Measurements from ENCODE around the gene ZKSCAN5.

The ZKSCAN5 gene

GRCh38 chr7:99504603-99505323 is at the start of gene ZKSCAN5:
TSS of gene ZKSCAN5 (plus strand) at chr7:99504662. CDS start at chr7:99506045, 1,383 bp downstream.
- peak; percentile 95 for DNase-seq

- DNase-seq: no peak
These were observed 48.6 kb upstream of the ZKSCAN5 start for GRCh38 chr7:99455874-99456273.

DNA sequence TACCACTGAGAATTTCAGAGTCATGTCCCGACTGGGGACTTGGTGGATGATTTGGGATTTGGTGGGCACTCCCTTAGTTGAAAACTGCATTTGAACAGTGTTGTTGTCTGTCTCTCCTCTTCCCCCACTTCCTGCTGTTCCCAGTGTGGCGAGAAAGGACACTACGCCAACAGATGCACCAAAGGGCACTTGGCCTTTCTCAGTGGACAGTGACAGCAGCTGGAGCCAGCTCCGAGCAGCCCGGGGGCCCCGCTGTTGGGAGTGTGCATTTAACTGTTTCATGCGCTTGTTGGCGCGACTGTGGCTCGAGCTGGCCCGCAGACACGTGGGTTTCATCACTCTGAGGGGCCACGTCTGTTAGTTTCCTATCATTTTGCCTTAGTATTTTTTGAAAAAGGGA is 48.2 kb upstream of the ZKSCAN5 start:
- no peak for DNase-seq

- no peak for DNase-seq
These were observed 47.3 kb upstream of the ZKSCAN5 start for GRCh38 chr7:99457050-99457649.

GRCh38 chr7:99457650-99458493 is 46.6 kb upstream of the ZKSCAN5 start:
- DNase-seq: no peak

DNA sequence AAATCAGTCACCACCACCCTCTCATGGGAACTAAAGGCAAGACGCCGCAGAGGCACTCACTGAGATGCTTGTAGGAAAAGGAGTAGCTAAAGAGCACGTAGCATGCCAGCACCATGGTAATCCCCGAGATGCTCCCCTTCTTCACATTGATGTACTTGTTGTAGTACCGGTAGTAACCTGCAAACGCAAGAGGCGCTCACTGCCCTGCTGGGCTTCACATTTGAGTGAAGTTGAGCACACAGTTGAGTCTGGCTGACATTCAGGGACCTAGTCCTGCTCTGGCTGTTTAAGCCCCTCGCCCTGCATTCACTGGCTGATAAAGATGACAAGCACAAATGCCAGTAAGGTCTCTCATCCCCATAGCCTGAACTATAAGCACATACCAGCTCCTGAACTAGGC is 45.4 kb upstream of the ZKSCAN5 start:
- no peak for DNase-seq

GRCh38 chr7:99460651-99461050 is 43.8 kb upstream of the ZKSCAN5 start:
- DNase-seq: no peak

DNA sequence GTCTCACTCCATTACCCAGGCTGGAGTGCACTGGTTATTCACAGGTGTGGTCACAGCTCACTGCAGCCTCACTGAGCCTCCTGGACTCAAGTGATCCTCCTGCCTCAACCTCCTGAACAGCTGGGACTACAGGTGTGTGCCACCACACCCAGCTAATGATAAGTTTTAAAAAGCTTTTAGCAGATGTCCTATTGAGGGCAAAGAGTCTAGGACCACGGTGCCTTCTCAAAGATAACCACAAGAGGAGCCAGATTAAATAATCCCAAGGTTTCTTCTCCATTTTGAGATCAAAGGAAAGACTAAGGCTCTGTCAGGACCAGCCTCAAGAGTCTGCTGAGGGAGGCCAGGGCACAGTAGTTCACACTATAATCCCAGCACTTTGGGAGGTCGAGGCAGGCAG is 43.2 kb upstream of the ZKSCAN5 start:
- DNase-seq: no peak

- DNase-seq: no peak
These were observed 39.1 kb upstream of the ZKSCAN5 start for GRCh38 chr7:99465421-99465768.

- no peak for DNase-seq
These were observed 36.0 kb upstream of the ZKSCAN5 start for GRCh38 chr7:99468336-99468918.

- DNase-seq: no peak
These were observed 34.9 kb upstream of the ZKSCAN5 start for GRCh38 chr7:99469381-99470065.

DNA sequence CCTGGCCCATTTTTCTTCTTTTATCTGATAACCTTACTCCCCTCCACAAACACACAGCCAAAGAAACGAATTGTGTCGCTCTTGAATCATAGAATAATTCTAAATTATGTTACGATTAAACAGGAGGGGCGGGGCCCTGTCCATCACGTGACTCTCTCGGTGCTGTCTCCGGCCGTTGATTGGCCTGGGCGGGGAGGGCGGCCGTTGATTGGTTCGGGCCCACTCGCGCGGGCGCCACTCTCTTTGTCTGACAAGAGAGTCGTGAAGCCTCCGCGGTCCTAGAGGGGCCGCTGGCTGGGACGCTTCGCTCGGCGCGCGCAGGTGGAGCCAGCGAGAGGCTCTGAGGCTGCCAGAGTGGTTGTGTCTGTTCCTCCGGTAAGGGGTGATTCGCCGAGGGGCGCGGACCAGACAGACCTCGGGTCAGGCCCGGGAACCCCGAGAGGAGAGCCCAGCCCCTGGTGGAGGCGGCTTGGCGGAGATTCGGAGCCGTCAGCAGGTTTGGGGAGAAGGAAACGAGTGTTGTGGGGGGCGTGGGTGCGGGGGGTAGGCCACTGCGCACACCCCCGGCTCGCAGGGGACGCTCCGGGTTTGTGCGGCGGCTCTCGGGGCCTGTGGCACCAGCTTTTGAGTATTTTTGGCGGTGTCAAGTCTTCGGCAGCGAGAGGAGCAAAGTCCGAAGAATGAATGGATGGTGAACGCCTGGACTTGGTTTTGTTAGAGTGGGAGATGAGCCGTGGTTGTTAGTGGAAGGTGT is 31.7 kb upstream of the ZKSCAN5 start, which contains the start of gene ZNF789:
Gene ZNF789, plus strand, starts transcription at position 330 of the 754 bp plus-strand sequence. CDS start 3,567 bp downstream, outside the sequence.
- peak; percentile 94 for DNase-seq

DNA sequence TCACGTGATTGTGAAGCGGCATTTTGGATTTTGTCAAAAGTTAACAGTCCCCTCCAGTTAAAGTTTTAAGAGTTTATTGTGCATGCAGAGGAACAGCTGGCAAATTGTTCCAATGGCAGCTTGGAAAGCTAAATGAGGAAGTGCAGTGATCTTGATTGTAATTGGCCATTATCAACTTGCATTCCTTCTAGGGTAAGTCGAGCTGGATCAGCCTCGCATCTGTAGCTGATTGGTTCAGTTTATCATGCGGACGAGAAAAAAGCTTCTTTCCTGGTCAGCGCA is 31.2 kb upstream of the ZKSCAN5 start:
- peak; percentile 18 for DNase-seq

GRCh38 chr7:99476107-99476506 is 28.4 kb upstream of the ZKSCAN5 start:
- no peak for DNase-seq

- no peak for DNase-seq
These were observed 25.7 kb upstream of the ZKSCAN5 start for GRCh38 chr7:99478464-99479440.

GRCh38 chr7:99485094-99485493 is 19.4 kb upstream of the ZKSCAN5 start:
- no peak for DNase-seq

- no peak for DNase-seq
These were observed 15.2 kb upstream of the ZKSCAN5 start for GRCh38 chr7:99489235-99489634.

DNA sequence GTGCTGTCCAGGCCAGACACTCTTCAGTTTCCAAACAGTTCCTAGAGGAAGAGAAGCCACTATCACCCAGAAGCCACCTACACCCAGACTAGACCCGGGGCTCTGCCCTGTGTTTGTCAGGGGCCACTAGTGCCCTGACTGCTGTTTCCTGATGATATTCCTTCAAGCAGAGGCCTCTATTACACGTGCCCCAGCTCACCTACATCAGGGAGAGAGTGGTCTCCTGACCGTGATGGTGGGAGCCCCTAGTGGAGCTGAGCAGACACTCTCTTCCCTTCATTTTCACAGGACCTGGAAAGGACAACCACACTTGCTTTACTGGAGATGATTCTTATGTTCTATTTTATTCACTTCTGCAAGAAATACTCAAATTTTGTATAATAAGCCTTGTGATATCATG is 13.6 kb upstream of the ZKSCAN5 start:
- DNase-seq: no peak

DNA sequence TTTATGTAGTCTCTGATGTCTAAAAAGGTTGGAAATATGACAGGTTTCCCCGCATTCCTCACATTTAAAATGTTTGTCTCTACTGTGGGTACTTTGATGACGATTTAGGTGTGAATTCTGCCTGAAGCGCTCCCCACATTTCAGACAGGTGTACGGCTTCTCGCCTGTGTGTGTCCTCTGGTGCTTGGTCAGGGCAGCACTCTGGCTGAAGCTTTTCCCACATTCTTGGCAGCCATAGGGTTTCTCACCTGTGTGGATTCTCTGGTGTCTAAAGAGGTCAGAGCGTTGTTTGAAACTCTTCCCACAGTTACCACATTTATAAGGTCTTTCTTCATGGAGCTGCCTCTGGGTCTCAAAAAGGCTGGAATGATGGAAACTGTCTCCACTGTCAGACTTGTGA is 10.6 kb upstream of the ZKSCAN5 start:
- DNase-seq: no peak

DNA sequence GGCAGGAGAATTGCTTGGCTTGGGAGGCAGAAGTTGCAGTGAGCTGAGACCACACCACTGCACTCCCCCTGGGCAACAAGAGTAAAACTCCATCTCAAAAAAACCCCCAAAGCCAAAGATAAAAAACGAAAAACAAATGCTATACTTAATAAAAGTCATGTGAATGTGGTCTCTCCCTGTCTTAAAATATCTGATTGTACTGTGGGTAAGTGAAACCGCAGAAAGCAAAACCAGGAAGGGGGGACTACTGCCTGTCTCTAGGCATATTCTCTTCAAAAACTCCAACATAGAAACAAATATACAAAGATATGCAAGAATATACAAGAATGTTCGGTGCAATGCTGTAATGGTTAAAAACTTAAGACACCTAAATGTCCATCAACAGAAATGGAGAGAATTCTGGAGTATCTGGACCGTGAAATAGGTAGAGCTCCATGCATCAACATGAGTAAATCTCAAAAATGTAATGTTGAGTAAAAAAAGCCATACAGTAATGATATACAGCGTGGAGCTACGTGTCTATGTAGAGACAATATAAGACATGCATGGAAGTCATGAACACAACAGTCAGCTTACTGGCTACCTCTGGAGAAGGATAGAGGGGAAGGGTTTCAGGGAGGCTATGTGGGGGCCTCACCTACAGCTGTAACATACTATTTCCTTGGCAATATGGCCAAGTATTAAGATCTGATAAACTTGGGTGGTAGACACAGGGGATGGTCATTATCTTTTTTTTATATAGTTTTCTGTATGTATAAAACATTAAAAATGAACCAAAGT is 6.5 kb upstream of the ZKSCAN5 start:
- DNase-seq: no peak
